GM19025 (cell line): ENCODE measurements around the gene GALNTL6.
"Not testable (repeated sequence)": the region's sequence is repeated elsewhere in the genome, so short reads cannot be mapped to it uniquely, and the experiment has no call there.

ENCODE experiments used
- ATAC-seq: cut with Tn5 transposase; IDR thresholded peaks from one replicate; pipeline ENCODE4 v1.9.1; 2021; ENCODE audit warnings: mild to moderate bottlenecking, low read depth, moderate library complexity; ENCODE audit not compliant: unreplicated experiment

The GALNTL6 gene

GRCh38 chr4:173025131-173025530 lies 1211.9 kb downstream of the GALNTL6 start:
- peak; percentile 80 for ATAC-seq

- ATAC-seq: no peak
Observed at GRCh38 chr4:173037242-173037641, 1224.0 kb downstream of the GALNTL6 start.

DNA sequence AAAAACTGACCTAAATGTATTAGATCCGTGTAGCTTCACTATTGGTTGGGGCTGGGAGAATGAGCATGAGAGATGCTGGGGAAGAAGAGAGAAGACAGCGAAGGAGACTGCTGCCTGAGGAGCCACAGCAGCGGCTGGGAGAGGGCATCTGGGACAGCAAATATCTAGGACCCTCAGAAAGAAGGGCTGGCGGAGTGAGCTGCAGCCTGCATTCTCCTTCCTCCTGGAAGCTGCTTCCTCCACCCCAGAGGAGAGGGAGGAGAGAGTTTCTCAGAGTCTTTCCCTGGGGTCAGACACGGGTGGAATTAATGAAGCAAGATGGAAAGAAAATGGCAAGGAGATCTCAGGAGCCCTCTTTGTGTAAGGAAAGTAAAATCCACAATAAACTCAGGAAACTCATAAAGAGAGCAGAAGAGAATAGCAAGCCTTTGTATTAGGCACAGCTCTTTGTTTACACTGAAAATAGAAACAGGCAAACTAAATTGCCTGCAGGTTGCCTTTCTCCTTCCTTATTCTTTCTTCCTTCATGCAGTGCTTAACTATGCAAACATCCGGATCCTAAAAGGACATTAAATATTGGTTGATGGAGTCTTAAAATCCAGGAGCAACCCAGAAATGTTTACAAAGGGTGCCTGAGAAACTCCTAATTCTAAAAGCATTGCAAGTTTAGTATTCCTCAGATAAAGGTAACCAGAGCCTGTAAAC lies 1225.1 kb downstream of the GALNTL6 start:
- ATAC-seq: no peak

GRCh38 chr4:173039617-173040577 lies 1226.7 kb downstream of the GALNTL6 start:
- ATAC-seq: no peak

- no peak for ATAC-seq
Observed at GRCh38 chr4:173041482-173041881, 1228.3 kb downstream of the GALNTL6 start.

- not testable (repeated sequence) for ATAC-seq
Observed at GRCh38 chr4:173042139-173042538, 1228.9 kb downstream of the GALNTL6 start.

DNA sequence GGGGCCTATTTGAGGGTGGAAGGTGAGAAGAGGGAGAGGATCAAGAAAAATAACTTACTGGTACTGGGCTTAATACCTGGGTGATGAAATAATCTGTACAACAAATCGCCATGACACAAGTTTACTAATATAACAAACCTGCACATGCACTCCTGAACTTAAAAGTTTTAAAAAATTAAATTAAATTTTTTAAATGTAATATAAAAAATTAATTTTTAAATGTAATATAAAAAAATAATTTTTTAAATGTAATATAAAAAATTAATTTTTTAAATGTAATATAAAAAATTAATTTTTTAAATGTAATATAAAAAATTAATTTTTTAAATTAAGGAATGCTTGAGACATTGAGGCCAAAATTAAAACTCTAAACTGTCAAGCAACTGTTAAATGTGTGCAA lies 1231.1 kb downstream of the GALNTL6 start:
- no peak for ATAC-seq

GRCh38 chr4:173045571-173045970 lies 1232.4 kb downstream of the GALNTL6 start:
- no peak for ATAC-seq

DNA sequence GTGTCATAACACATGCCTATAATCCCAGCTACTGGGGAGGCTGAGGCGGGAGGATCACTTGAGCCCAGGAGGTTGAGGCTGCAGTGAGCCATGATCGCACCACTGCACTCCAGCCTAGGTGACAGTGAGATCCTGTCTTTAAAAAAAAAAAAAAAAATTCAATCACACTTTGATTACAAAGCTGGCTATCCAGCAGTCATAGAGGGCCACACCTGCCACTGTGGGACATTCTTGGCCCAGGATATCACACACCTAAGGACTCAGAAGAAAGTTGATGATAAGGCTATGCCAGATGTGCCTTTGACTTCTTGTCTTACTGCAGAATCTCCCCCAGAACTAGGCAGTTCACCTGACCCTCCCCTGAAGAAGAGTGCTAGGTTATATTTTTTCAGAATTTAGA lies 1232.9 kb downstream of the GALNTL6 start:
- ATAC-seq: no peak

DNA sequence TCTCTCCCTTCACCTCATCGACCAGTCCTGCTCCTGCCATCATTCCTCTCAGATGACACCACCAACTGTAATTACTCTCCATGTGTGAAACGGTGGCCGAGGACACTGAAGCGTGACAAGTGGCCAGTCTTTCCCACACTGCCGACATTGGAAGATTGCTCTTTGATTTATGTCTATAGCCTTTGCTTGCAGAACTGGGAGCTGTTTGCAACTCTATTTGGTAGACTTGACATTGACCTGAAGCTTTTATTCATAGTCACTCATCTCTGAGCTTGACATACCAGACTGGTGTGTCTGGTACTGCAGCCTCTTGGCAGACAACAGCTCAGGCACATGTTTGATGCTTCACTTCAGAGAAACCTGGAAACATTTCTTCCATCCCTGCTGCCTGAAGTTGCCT lies 1233.6 kb downstream of the GALNTL6 start:
- no peak for ATAC-seq

DNA sequence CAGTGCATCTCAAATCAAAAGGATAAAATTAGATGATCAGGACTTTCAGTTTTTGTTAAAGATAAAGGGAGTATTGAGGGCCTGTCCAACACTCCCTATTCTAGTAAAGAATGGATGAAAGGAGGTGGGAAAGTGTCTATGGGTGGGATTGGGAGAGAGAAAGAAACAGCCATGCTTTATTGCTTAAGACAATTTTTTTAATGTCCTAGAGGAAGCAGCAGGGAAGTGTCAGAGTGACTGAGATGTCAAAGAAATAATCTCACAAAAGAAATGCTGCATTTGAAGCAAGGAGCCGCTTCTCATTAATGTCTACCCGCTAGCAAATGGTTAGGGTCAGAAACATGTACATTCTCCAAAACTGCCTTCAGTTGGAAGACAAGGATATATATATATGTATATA lies 1238.0 kb downstream of the GALNTL6 start:
- ATAC-seq: no peak

- no peak for ATAC-seq
Observed at GRCh38 chr4:173051716-173052115, 1238.5 kb downstream of the GALNTL6 start.

- ATAC-seq: no peak
Observed at GRCh38 chr4:173052439-173052838, 1239.2 kb downstream of the GALNTL6 start.

DNA sequence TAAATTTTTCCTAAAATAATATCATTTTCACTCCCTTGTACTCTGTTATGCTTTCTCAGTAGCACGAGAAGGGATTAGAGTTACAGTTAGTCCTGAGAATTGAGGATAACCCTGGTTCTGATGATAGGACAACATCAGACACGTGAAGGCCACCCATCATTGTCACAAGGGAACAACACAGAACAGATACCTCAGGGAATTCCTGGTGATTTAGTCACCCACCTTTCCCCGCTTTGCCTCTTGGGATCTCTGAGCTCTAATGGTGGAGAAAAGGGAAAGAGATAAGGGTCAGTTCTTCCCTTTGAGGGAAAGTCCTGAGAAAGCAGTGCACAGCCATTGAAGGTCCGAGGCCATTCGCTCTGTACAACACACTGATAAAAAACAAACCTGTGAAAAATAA lies 1243.1 kb downstream of the GALNTL6 start:
- no peak for ATAC-seq

DNA sequence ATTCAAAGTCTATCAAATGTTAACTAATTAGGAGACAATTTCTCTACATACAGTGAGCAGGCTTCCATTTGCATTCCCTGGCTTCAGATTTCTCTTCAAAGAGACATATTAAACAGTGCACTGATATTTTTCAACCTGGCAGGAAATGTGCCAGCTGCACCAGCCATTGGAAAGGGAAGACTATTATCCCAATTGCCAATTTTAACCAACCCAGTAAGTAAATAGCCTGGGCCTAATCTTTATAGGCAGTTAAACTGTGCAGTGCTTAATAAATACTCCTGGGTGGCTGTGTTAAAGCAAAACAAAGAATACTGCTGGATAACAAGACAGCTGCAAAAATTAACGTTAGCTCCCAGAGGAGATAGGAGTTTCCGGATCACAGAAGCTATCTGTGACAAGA lies 1243.5 kb downstream of the GALNTL6 start:
- no peak for ATAC-seq

DNA sequence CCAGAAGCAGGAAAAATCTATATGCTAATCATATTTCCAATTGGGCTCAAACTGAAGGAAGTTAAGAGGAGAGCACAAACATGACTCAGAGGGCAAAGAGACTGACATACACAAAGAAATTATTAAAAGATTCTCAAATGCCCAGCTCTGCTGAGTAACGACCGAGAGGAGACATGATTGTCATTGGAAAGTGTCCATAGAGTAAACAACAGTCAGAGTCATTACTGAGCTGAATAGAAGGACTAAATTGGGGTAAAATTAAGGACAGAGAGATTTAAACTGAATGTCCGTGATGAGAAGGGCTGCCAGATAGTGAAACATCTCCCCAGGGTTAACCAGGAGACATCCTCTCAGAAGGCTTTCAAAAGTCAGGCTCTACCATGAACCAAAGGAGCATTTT lies 1244.2 kb downstream of the GALNTL6 start:
- ATAC-seq: no peak

- ATAC-seq: no peak
Observed at GRCh38 chr4:173057901-173058300, 1244.7 kb downstream of the GALNTL6 start.

- ATAC-seq: no peak
Observed at GRCh38 chr4:173061160-173061559, 1248.0 kb downstream of the GALNTL6 start.

DNA sequence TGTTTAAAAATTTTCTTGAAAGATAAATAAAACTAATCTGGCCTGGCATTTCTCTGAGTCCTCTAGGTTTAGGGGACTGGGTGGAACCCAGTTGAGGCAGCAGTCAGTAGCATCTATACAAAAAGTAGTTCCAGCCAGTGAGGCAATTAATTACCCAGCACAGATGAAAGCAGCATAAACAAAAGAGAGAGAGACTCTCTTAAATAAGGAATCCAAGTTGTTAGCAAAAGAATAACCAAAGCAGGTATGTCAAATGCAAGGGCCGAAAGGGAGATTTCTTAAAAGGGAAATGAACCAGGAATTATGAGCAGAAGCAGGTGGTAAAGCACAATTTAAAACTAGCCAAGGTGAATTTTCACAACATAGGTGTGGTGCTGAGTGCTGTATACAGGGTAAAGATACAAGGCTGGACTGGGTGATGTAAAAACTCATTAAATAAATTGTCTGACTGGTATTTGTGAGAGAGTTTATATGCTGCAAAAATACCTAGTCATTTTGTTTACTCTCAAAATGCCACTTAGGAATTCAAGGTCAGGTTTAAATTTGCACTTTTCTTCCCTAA lies 1260.8 kb downstream of the GALNTL6 start:
- ATAC-seq: no peak

DNA sequence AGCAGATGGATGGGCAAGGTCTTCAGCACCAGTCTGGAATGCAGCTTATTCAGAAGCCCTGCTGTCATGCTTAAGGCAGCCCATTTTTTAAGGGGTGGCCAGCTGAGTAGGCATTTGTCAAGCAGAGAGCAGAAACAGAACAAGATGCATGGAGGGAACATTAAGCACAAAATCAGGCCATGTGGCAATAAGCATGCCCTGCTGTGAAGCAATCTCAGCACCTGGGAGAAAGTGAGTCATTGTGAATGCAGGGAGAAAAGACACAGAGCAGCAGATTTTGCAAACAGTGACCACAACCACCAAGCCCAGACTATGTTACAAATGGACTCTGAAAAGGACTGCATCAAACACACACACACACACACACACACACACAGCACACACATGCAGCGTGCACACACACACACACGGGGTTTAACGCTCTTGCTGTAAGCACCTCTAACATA lies 1261.3 kb downstream of the GALNTL6 start:
- no peak for ATAC-seq

- no peak for ATAC-seq
Observed at GRCh38 chr4:173076903-173077634, 1263.9 kb downstream of the GALNTL6 start.
